Measurements from ENCODE around the gene PSMD12.
A peak's percentile ranks its signal among the peaks of the same experiment; 100 is the strongest.

Gene PSMD12

GRCh38 chr17:67385122-67385988 lies 19.0 kb upstream of the PSMD12 start:
- Mint-ChIP-seq H3K9me3 (peaks cover 8% of the 10 kb centered on the region), H3K27ac (no peak overlapping the region), H3K36me3 (ENCODE audit: low read depth) (peaks cover 12% of the 10 kb centered on the region), H3K4me1 (peaks cover 32% of the 10 kb centered on the region), H3K27me3 (ENCODE audit: low read depth, poor library complexity) (no peaks in the 10 kb centered on the region), H3K4me3 (no peak overlapping the region)
- no peak for TF ChIP-seq CTCF (IDR thresholded peaks at IDR 0.05)
- DNase-seq: no peak

- H3K9me3 Mint-ChIP-seq: peaks cover 19% of the 10 kb centered on the region
- H3K27me3 Mint-ChIP-seq (ENCODE audit: low read depth, poor library complexity): peaks cover 2% of the 10 kb centered on the region
- DNase-seq: no peak
- no peak overlapping the region for H3K27ac Mint-ChIP-seq
- peaks cover 12% of the 10 kb centered on the region for H3K4me1 Mint-ChIP-seq
- H3K36me3 Mint-ChIP-seq (ENCODE audit: low read depth): peaks cover 25% of the 10 kb centered on the region
- H3K4me3 Mint-ChIP-seq: no peak overlapping the region
- no peak for TF ChIP-seq CTCF (IDR thresholded peaks at IDR 0.05)
Measured at GRCh38 chr17:67381929-67382257, 15.5 kb upstream of the PSMD12 start.

GRCh38 chr17:67379251-67379630 lies 12.9 kb upstream of the PSMD12 start:
- H3K27ac Mint-ChIP-seq: peak overlapping the region; percentile 5

GRCh38 chr17:67378454-67379250 lies 12.3 kb upstream of the PSMD12 start:
- DNase-seq: peak; percentile 86
- Mint-ChIP-seq H3K36me3 (ENCODE audit: low read depth) (peaks cover 25% of the 10 kb centered on the region), H3K4me1 (peaks cover 33% of the 10 kb centered on the region), H3K27ac (no peak overlapping the region), H3K4me3 (peak overlapping the region; percentile 85), H3K9me3 (peaks cover 19% of the 10 kb centered on the region), H3K27me3 (ENCODE audit: low read depth, poor library complexity) (peaks cover 2% of the 10 kb centered on the region)
- peak; percentile 19 for TF ChIP-seq CTCF (IDR thresholded peaks at IDR 0.05)

More at GRCh38 chr17:67379251-67379630, 12.9 kb upstream of the PSMD12 start:
- Mint-ChIP-seq H3K9me3 (peaks cover 19% of the 10 kb centered on the region), H3K4me1 (peaks cover 33% of the 10 kb centered on the region), H3K27me3 (ENCODE audit: low read depth, poor library complexity) (peaks cover 2% of the 10 kb centered on the region), H3K4me3 (peak overlapping the region; percentile 85), H3K36me3 (ENCODE audit: low read depth) (peaks cover 25% of the 10 kb centered on the region)
- no peak for DNase-seq
- TF ChIP-seq CTCF (IDR thresholded peaks at IDR 0.05): no peak

GRCh38 chr17:67377488-67378453 lies 11.4 kb upstream of the PSMD12 start:
- H3K36me3 Mint-ChIP-seq (ENCODE audit: low read depth): peaks cover 25% of the 10 kb centered on the region
- peaks cover 19% of the 10 kb centered on the region for H3K9me3 Mint-ChIP-seq
- peaks cover 2% of the 10 kb centered on the region for H3K27me3 Mint-ChIP-seq (ENCODE audit: low read depth, poor library complexity)
- peak overlapping the region; percentile 85 for H3K4me3 Mint-ChIP-seq
- H3K27ac Mint-ChIP-seq: no peak overlapping the region
- H3K4me1 Mint-ChIP-seq: peaks cover 33% of the 10 kb centered on the region
- no peak for TF ChIP-seq CTCF (IDR thresholded peaks at IDR 0.05)
- peak; percentile 62 for DNase-seq

All from nephron progenitor cell (in vitro differentiated cells).